ENCODE measurements around the gene CBX8. TPM values are rescaled to one million over a fixed set of nuclear protein-coding genes. Genes with fewer than 3 reads are reported as not detected.

CBX8 gene
- total RNA-seq, 4 donors from 2014 or later: 1.9 to 4.7 (median 4.2) TPM

GRCh38 chr17:79842656-79843473 lies 46.0 kb upstream of the CBX8 start:
- intact Hi-C loops (cut with DNase I; ENCODE audit: low total_unique reads): loop anchor here (2.0 kb wide), 1 partner anchor 44 kb away; no protein-coding TSS in a partner anchor
- DNase-seq (ENCODE audit: low spot score in 2 of 2): no peak

DNA sequence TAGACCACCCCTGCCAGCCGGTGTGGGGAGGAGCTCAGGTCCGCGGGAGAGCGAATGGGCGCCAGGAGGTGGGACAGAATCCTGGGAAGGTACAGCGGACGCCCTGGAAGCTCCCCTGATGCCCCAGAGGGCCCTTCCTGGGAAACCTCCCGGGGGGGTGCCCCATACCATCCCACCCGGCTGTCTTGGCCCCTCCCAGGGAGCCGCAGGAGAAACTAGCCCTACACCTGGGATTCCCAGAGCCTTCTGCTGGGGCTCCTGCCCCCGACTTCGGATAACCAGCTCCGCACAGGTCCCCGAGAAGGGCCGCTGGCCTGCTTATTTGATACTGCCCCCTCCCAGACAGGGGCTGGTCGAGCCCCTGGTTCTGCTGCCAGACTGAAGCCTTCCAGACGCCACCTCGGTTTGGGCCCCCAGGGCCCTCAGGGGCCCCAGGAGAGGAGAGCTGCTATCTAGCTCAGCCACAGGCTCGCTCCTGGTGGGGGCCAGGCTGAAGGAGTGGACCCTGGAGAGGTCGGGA lies 45.3 kb upstream of the CBX8 start:
- no peak for TF ChIP-seq POLR2A (IDR thresholded peaks at IDR 0.05)
- TF ChIP-seq, protein P1, sequence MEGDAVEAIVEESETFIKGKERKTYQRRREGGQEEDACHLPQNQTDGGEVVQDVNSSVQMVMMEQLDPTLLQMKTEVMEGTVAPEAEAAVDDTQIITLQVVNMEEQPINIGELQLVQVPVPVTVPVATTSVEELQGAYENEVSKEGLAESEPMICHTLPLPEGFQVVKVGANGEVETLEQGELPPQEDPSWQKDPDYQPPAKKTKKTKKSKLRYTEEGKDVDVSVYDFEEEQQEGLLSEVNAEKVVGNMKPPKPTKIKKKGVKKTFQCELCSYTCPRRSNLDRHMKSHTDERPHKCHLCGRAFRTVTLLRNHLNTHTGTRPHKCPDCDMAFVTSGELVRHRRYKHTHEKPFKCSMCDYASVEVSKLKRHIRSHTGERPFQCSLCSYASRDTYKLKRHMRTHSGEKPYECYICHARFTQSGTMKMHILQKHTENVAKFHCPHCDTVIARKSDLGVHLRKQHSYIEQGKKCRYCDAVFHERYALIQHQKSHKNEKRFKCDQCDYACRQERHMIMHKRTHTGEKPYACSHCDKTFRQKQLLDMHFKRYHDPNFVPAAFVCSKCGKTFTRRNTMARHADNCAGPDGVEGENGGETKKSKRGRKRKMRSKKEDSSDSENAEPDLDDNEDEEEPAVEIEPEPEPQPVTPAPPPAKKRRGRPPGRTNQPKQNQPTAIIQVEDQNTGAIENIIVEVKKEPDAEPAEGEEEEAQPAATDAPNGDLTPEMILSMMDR (IDR thresholded peaks at IDR 0.05): no peak
- intact Hi-C loops (cut with DNase I; ENCODE audit: low total_unique reads): loop anchor here (2.0 kb wide), 1 partner anchor 43 kb away; no protein-coding TSS in a partner anchor
- no peak for DNase-seq (ENCODE audit: low spot score in 2 of 2)
- no peak overlapping the region for H3K4me3 ChIP-seq (ENCODE audit: low read depth, poor library complexity, severe bottlenecking)
- WGBS, 2 donors: 10 to 24% methylated on average over 14 to 19 of the region's 20 CpGs

More at GRCh38 chr17:79842656-79843473, 46.0 kb upstream of the CBX8 start:
- TF ChIP-seq, protein P1 (IDR thresholded peaks at IDR 0.05): no peak
- no peak for TF ChIP-seq POLR2A (IDR thresholded peaks at IDR 0.05)
- no peak overlapping the region for H3K4me3 ChIP-seq (ENCODE audit: low read depth, poor library complexity, severe bottlenecking)
- WGBS, 2 donors: 2 to 5% methylated on average over 31 to 50 of the region's 66 CpGs

DNA sequence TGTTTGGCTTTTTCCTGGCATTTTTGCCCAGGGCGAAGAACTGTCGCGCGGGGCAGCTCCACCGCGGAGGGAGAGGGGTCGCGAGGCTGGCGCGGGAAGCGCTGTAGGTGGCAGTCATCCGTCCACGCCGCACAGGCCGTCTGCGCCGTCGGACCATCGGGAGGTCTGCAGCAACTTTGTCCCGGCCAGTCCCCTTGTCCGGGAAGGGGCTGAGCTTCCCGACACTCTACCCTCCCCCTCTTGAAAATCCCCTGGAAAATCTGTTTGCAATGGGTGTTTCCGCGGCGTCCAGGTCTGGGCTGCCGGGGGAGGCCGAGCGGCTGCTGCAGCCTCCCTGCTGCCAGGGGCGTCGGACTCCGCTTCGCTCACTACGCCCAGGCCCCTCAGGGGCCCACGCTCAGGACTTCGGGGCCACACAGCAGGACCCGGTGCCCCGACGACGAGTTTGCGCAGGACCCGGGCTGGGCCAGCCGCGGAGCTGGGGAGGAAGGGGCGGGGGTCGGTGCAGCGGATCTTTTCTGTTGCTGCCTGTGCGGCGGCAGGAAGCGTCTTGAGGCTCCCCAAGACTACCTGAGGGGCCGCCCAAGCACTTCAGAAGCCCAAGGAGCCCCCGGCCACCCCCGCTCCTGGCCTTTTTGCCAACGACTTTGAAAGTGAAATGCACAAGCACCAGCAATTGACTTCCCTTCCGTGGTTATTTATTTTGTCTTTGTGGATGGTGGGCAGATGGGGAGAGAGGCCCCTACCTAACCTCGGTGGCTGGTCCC lies 44.7 kb upstream of the CBX8 start:
- 4 to 5% methylated on average over 24 to 33 of the region's 55 CpGs for WGBS, 2 donors
- no peak overlapping the region for H3K4me3 ChIP-seq (ENCODE audit: low read depth, poor library complexity, severe bottlenecking)
- DNase-seq (ENCODE audit: low spot score in 2 of 2): no peak
- TF ChIP-seq POLR2A (IDR thresholded peaks at IDR 0.05): no peak
- TF ChIP-seq, protein P1 (IDR thresholded peaks at IDR 0.05): no peak
- intact Hi-C loops (cut with DNase I; ENCODE audit: low total_unique reads): loop anchor here (2.0 kb wide), 1 partner anchor 43 kb away; no protein-coding TSS in a partner anchor

- WGBS, 2 donors: 1 to 2% methylated on average over 14 to 19 of the region's 19 CpGs
- H3K4me3 ChIP-seq (ENCODE audit: low read depth, poor library complexity, severe bottlenecking): no peak overlapping the region
- intact Hi-C loops (cut with DNase I; ENCODE audit: low total_unique reads): no loop called here
- no peak for TF ChIP-seq POLR2A (IDR thresholded peaks at IDR 0.05)
- TF ChIP-seq, protein P1 (IDR thresholded peaks at IDR 0.05): no peak
- no peak for DNase-seq (ENCODE audit: low spot score in 2 of 2)
Observed at GRCh38 chr17:79840989-79841286, 44.1 kb upstream of the CBX8 start.

DNA sequence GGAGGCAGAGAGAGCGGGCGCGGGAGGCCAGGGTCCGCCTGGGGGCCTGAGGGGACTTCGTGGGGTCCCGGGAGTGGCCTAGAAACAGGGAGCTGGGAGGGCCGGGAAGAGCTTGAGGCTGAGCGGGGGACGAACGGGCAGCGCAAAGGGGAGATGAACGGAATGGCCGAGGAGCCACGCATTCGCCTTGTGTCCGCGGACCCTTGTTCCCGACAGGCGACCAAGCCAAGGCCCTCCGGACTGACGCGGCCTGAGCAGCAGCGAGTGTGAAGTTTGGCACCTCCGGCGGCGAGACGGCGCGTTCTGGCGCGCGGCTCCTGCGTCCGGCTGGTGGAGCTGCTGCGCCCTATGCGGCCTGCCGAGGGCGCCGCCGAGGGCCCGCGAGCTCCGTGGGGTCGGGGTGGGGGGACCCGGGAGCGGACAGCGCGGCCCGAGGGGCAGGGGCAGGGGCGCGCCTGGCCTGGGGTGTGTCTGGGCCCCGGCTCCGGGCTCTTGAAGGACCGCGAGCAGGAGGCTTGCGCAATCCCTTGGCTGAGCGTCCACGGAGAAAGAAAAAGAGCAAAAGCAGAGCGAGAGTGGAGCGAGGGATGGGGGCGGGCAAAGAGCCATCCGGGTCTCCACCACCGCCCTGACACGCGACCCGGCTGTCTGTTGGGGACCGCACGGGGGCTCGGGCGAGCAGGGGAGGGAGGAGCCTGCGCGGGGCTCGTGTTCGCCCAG lies 43.6 kb upstream of the CBX8 start:
- TF ChIP-seq, protein P1 (IDR thresholded peaks at IDR 0.05): no peak
- TF ChIP-seq POLR2A (IDR thresholded peaks at IDR 0.05): no peak
- no peak overlapping the region for H3K4me3 ChIP-seq (ENCODE audit: low read depth, poor library complexity, severe bottlenecking)
- intact Hi-C loops (cut with DNase I; ENCODE audit: low total_unique reads): no loop called here
- WGBS, 2 donors: 4 to 5% methylated on average over 58 to 73 of the region's 74 CpGs
- DNase-seq (ENCODE audit: low spot score in 2 of 2): peak; percentile 67 to 96

Measured in lower leg skin (tissue), 4 donors.